GM23338 (cell line): Measurements from ENCODE around the gene SLC22A3. TPM values are rescaled to one million over a fixed set of nuclear protein-coding genes. Genes with fewer than 3 reads are reported as not detected.

Experiments
- ATAC-seq: fragments of 200-7000 bp; cut with Tn5 transposase; 3 replicates; pipeline ENCODE4 v1.9.1; 2020
- DNase-seq: peaks from one replicate; pipeline ENCODE4 v3.0.0-alpha.2; 2015; ENCODE audit warnings: low spot score
- H2AFZ ChIP-seq: fragments of 200-600 bp; sonication (generic); 2 replicates; pipeline ENCODE4 v1.8.0; 2016; ENCODE audit warnings: antibody characterized with exemption, mild to moderate bottlenecking, moderate library complexity
- H3F3A ChIP-seq: fragments of 200-600 bp; sonication (generic); replicated peaks from 2 replicates; pipeline ENCODE4 v1.8.0; 2017; ENCODE audit warnings: antibody characterized with exemption, mixed run types, low read depth
- H3K27ac ChIP-seq: fragments of 200-600 bp; sonication (generic); 2 replicates; pipeline ENCODE4 v1.6.1; 2016; ENCODE audit warnings: low read depth
- H3K27me3 ChIP-seq: fragments of 200-600 bp; sonication (generic); 2 replicates; pipeline ENCODE4 v1.8.0; 2016; ENCODE audit warnings: mild to moderate bottlenecking, mixed run types, moderate library complexity; ENCODE audit not compliant: insufficient read depth
- H3K36me3 ChIP-seq: fragments of 200-600 bp; sonication (generic); 2 replicates; pipeline ENCODE4 v1.8.0; 2016; ENCODE audit warnings: mild to moderate bottlenecking; ENCODE audit not compliant: insufficient read depth
- H3K4me1 ChIP-seq: fragments of 200-600 bp; sonication (generic); 2 replicates; pipeline ENCODE4 v1.8.0; 2016; ENCODE audit warnings: mild to moderate bottlenecking, moderate library complexity; ENCODE audit not compliant: insufficient read depth
- H3K4me2 ChIP-seq: fragments of 200-600 bp; sonication (generic); 2 replicates; pipeline ENCODE4 v1.7.1; 2017; ENCODE audit warnings: mixed run types
- H3K4me3 ChIP-seq: fragments of 200-600 bp; sonication (generic); 2 replicates; pipeline ENCODE4 v1.6.1; 2016; ENCODE audit warnings: mixed run types
- H3K79me2 ChIP-seq: fragments of 200-600 bp; sonication (generic); replicated peaks from 2 replicates; pipeline ENCODE4 v1.8.0; 2017; ENCODE audit warnings: mild to moderate bottlenecking; ENCODE audit not compliant: insufficient read depth
- H3K9me2 ChIP-seq: fragments of 200-600 bp; sonication (generic); 2 replicates; pipeline ENCODE4 v1.8.0; 2017; ENCODE audit not compliant: insufficient read depth
- H4K20me1 ChIP-seq: fragments of 200-600 bp; sonication (generic); replicated peaks from 2 replicates; pipeline ENCODE4 v1.8.0; 2017; ENCODE audit warnings: mild to moderate bottlenecking; ENCODE audit not compliant: insufficient read depth
- H3K27ac Mint-ChIP-seq: 2 replicates; pipeline ENCODE4 v1.8.0; 2020; ENCODE audit warnings: inconsistent platforms, mild to moderate bottlenecking, moderate library complexity, mixed read lengths
- H3K27me3 Mint-ChIP-seq: 3 replicates; pipeline ENCODE4 v1.8.0; 2022; ENCODE audit warnings: low read depth, mild to moderate bottlenecking, moderate library complexity, mixed read lengths, inconsistent platforms; ENCODE audit not compliant: insufficient read depth, poor library complexity
- H3K36me3 Mint-ChIP-seq: 3 replicates; pipeline ENCODE4 v1.8.0; 2021; ENCODE audit warnings: low read depth, mild to moderate bottlenecking, inconsistent platforms, moderate library complexity, mixed read lengths
- H3K4me1 Mint-ChIP-seq: 3 replicates; pipeline ENCODE4 v1.8.0; 2020; ENCODE audit warnings: mild to moderate bottlenecking, inconsistent platforms, mixed read lengths
- H3K4me3 Mint-ChIP-seq: 3 replicates; pipeline ENCODE4 v1.8.0; 2021; ENCODE audit warnings: moderate library complexity, mild to moderate bottlenecking, inconsistent platforms, mixed read lengths
- H3K9me3 Mint-ChIP-seq: 3 replicates; pipeline ENCODE4 v1.8.0; 2020; ENCODE audit warnings: moderate library complexity, mild to moderate bottlenecking, inconsistent platforms, mixed read lengths
- CREB1 ChIP-seq: fragments of 250-450 bp; sonication (Bioruptor Pico); IDR thresholded peaks from 2 replicates; pipeline ENCODE4 v1.5.0; 2020; ENCODE audit warnings: low read depth, mild to moderate bottlenecking, moderate library complexity
- CTCF ChIP-seq, 2 experiments: fragments of 200-600 bp in 1 of 2; sonication (generic) in 1 of 2; conservative IDR thresholded peaks; 2 replicates each; pipeline versions ENCODE4 v1.5.1 to v1.6.1; 2016 to 2017; ENCODE audit warnings: antibody characterized with exemption in 2 of 2, low read depth in 2 of 2, mild to moderate bottlenecking in 2 of 2, moderate library complexity in 1 of 2
- ETS1 ChIP-seq: IDR thresholded peaks from 2 replicates; pipeline ENCODE4 v1.6.1; 2016; ENCODE audit warnings: antibody characterized with exemption
- EZH2 ChIP-seq: fragments of 200-600 bp; sonication (generic); IDR thresholded peaks from one replicate; pipeline ENCODE4 v1.8.0; 2017; ENCODE audit warnings: antibody characterized with exemption, mild to moderate bottlenecking, low read depth; ENCODE audit not compliant: unreplicated experiment
- EZH2phosphoT487 ChIP-seq: fragments of 200-600 bp; sonication (generic); IDR thresholded peaks from one replicate; pipeline ENCODE4 v1.8.1; 2018; ENCODE audit warnings: antibody characterized with exemption; ENCODE audit not compliant: unreplicated experiment
- JUNB ChIP-seq: IDR thresholded peaks from one replicate; pipeline ENCODE4 v1.6.1; 2016; ENCODE audit warnings: antibody characterized with exemption; ENCODE audit not compliant: unreplicated experiment
- NANOG ChIP-seq: IDR thresholded peaks from 2 replicates; pipeline ENCODE4 v1.6.1; 2016; ENCODE audit warnings: antibody characterized with exemption, borderline replicate concordance
- POLR2AphosphoS5 ChIP-seq: IDR thresholded peaks from 2 replicates; pipeline ENCODE4 v1.6.1; 2016; ENCODE audit warnings: antibody characterized with exemption, low read depth
- REST ChIP-seq: IDR thresholded peaks from one replicate; pipeline ENCODE4 v1.6.1; 2018; ENCODE audit warnings: antibody characterized with exemption; ENCODE audit not compliant: unreplicated experiment
- STAT1 ChIP-seq: IDR thresholded peaks from one replicate; pipeline ENCODE4 v1.6.1; 2016; ENCODE audit warnings: antibody characterized with exemption; ENCODE audit not compliant: unreplicated experiment
- ZNF114 ChIP-seq: fragments of 250-450 bp; sonication (Bioruptor Pico); IDR thresholded peaks from 2 replicates; pipeline ENCODE4 v1.5.0; 2020; ENCODE audit warnings: mild to moderate bottlenecking, moderate library complexity
- ZNF331 ChIP-seq: fragments of 250-450 bp; sonication (Bioruptor Pico); IDR thresholded peaks from 2 replicates; pipeline ENCODE4 v1.5.0; 2020; ENCODE audit warnings: low read depth, mild to moderate bottlenecking, moderate library complexity
- ZNF462 ChIP-seq: fragments of 250-450 bp; sonication (Bioruptor Pico); IDR thresholded peaks from 2 replicates; pipeline ENCODE4 v1.5.0; 2020; ENCODE audit warnings: mild to moderate bottlenecking, moderate library complexity
- polyA plus RNA-seq: library from polyadenylated mRNA; unstranded; fragments of >200 nt; fragmentation: Nextera tagmentation; extraction: Ambion mirVana; gene quantifications from 2 replicates; pipeline ENCODE4 v1.2.1, GENCODE V29; 2016
- total RNA-seq: library from RNA; depleted of rRNA; stranded (reverse); fragments of >200 nt; shearing (Covaris generic); gene quantifications from 2 replicates; pipeline ENCODE4 v1.2.3, GENCODE V29; 2014

The SLC22A3 gene
- total and polyA plus RNA-seq, 2 experiments from 2014 or later, result 0.78 to 3.2 TPM

GRCh38 chr6:160419488-160419887, 71.3 kb downstream of the SLC22A3 start:
- H3K4me1 ChIP-seq, result no peaks in the 10 kb centered on the region
- TF ChIP-seq EZH2 (no peak), ZNF114 (CRISPR knock-in tag) (no peak), ZNF462 (CRISPR knock-in tag) (no peak), ETS1 (no peak), POLR2AphosphoS5 (no peak), ZNF331 (CRISPR knock-in tag) (no peak), JUNB (no peak), REST (no peak), STAT1 (no peak), CTCF (conservative IDR thresholded peaks at IDR 0.05; ENCODE audit: low read depth in 2 of 2) (no peak), EZH2phosphoT487 (no peak), CREB1 (CRISPR knock-in tag) (no peak), NANOG (no peak)
- H3K9me2 ChIP-seq, result no peaks in the 10 kb centered on the region
- ATAC-seq (no peak), DNase-seq (no peak)
- H3K79me2 ChIP-seq, result no peaks in the 10 kb centered on the region
- H3K4me2 ChIP-seq, result no peak overlapping the region
- no peak overlapping the region for H3K27ac ChIP-seq
- no peaks in the 10 kb centered on the region; the same call in 1 of the 2 replicates for H4K20me1 ChIP-seq
- no peaks in the 10 kb centered on the region for H3K36me3 ChIP-seq
- Mint-ChIP-seq H3K4me1 (no peaks in the 10 kb centered on the region; the same call in 2 of the 3 replicates), H3K4me3 (no peak overlapping the region), H3K27me3 (no peaks in the 10 kb centered on the region), H3K36me3 (no peaks in the 10 kb centered on the region), H3K27ac (no peak overlapping the region), H3K9me3 (no peaks in the 10 kb centered on the region; the same call in 2 of the 3 replicates)
- no peak overlapping the region for H2AFZ ChIP-seq
- no peaks in the 10 kb centered on the region for H3K27me3 ChIP-seq
- no peaks in the 10 kb centered on the region for H3F3A ChIP-seq
- H3K4me3 ChIP-seq, result no peak overlapping the region
